Esophagus squamous epithelium (tissue), 5 donors: ENCODE data around the gene GALNT16. TPM values are rescaled to one million over a fixed set of nuclear protein-coding genes. Genes with fewer than 3 reads are reported as not detected.

Experiments used
- DNase-seq: peaks from one replicate; lab custom pipeline; 2025; lab: John Stamatoyannopoulos, UW
- H3K27ac ChIP-seq, 4 donors: fragments of 200-600 bp; sonication (generic); one replicate each; pipeline ENCODE4 v1.5.1; 2016 to 2019; ENCODE audit warnings: mild to moderate bottlenecking in 1 of 4
- H3K27me3 ChIP-seq, 4 donors: fragments of 200-600 bp; sonication (generic); 1 replicate in 3 of 4; 2 replicates in 1 of 4; pipeline versions ENCODE4 v1.5.1 to v1.6.0; 2017 to 2021; ENCODE audit warnings: antibody characterized with exemption in 1 of 4
- H3K36me3 ChIP-seq, 3 donors: fragments of 200-600 bp; sonication (generic); one replicate each; pipeline ENCODE4 v1.5.1; 2016 to 2019
- H3K4me1 ChIP-seq, 3 donors: fragments of 200-600 bp; sonication (generic); one replicate each; pipeline ENCODE4 v1.5.1; 2017 to 2019
- H3K4me3 ChIP-seq, 4 donors: fragments of 200-600 bp; sonication (generic); 1 replicate in 3 of 4; 2 replicates in 1 of 4; pipeline ENCODE4 v1.5.1; 2016 to 2019; ENCODE audit warnings: mild to moderate bottlenecking in 2 of 4, moderate library complexity in 1 of 4
- H3K9me3 ChIP-seq, 3 donors: fragments of 200-600 bp; sonication (generic); one replicate each; pipeline ENCODE4 v1.5.1; 2016 to 2019
- CTCF ChIP-seq, 6 experiments: fragments of 450-650 bp in 4 of 6; fragments of 200-600 bp in 2 of 6; sonication (generic) in 2 of 6; IDR thresholded peaks; one replicate each; pipeline ENCODE4 v1.5.1; 2016 to 2019; ENCODE audit warnings: antibody characterized with exemption in 6 of 6, mild to moderate bottlenecking in 4 of 6, moderate library complexity in 4 of 6
- POLR2A ChIP-seq, 4 donors: fragments of 450-650 bp; IDR thresholded peaks; one replicate each; pipeline ENCODE4 v1.6.1; 2017; ENCODE audit warnings: antibody characterized with exemption in 4 of 4, mild to moderate bottlenecking in 4 of 4, moderate library complexity in 3 of 4
- WGBS, 2 donors: methylation state at CpG; one replicate each; pipeline ENCODE4 v1.1.5; 2018; 5-methylcytosine and 5-hydroxymethylcytosine counted together
- intact Hi-C: fragments of 100-400 bp; cut with DNase I; formaldehyde crosslinking; loops from one replicate; pipeline ENCODE4 v1.15.0; 2022
- total RNA-seq, 4 donors: library from RNA; depleted of rRNA; stranded (reverse); fragments of >200 nt; gene quantifications; one replicate each; pipeline ENCODE4 v1.1.0, GENCODE V29; 2016
- donor health status: DM: yes; HTN: yes; CAD: no.

Gene GALNT16
- total RNA-seq, 4 donors from 2014 or later: 0.11 to 2.7 (median 1.3) TPM

GRCh38 chr14:69368381-69368780, 108.4 kb downstream of the GALNT16 start:
- Histone ChIP-seq H3K4me3 (no peak overlapping the region), H3K27me3 (peaks cover 0 to 6% (median 0%) of the 10 kb centered on the region in 4 donors), H3K9me3 (no peaks in the 10 kb centered on the region), H3K4me1 (no peaks in the 10 kb centered on the region), H3K36me3 (peaks cover 0 to 9% (median 0%) of the 10 kb centered on the region in 3 donors), H3K27ac (no peak overlapping the region)
- intact Hi-C loops: no loop called here
- 100% methylated on average over 1 of the region's 1 CpG for WGBS, 2 donors
- DNase-seq: no peak
- no peak for TF ChIP-seq CTCF (IDR thresholded peaks at IDR 0.05)
- TF ChIP-seq POLR2A (IDR thresholded peaks at IDR 0.05): no peak

- H3K36me3 ChIP-seq: peaks cover 0 to 11% (median 0%) of the 10 kb centered on the region in 3 donors
- H3K27ac ChIP-seq: no peak overlapping the region
- H3K27me3 ChIP-seq: peaks cover 0 to 3% (median 0%) of the 10 kb centered on the region in 4 donors
- no peaks in the 10 kb centered on the region for H3K4me1 ChIP-seq
- no peaks in the 10 kb centered on the region for H3K9me3 ChIP-seq
- WGBS, 2 donors: 63 to 90% methylated on average over 2 to 3 of the region's 5 CpGs
- no peak for DNase-seq
- no peak overlapping the region for H3K4me3 ChIP-seq
- intact Hi-C loops: no loop called here
- no peak for TF ChIP-seq POLR2A (IDR thresholded peaks at IDR 0.05)
- no peak for TF ChIP-seq CTCF (IDR thresholded peaks at IDR 0.05)
Measured at GRCh38 chr14:69370061-69370460, 110.1 kb downstream of the GALNT16 start.

GRCh38 chr14:69372146-69372545, 112.2 kb downstream of the GALNT16 start:
- no peaks in the 10 kb centered on the region for H3K4me1 ChIP-seq
- no peak overlapping the region for H3K27ac ChIP-seq
- TF ChIP-seq CTCF (IDR thresholded peaks at IDR 0.05): no peak
- no peak for TF ChIP-seq POLR2A (IDR thresholded peaks at IDR 0.05)
- no peak overlapping the region for H3K4me3 ChIP-seq
- DNase-seq: no peak
- intact Hi-C loops: no loop called here
- WGBS, 2 donors: 100% methylated on average over 3 of the region's 3 CpGs
- peaks cover 0 to 32% (median 0%) of the 10 kb centered on the region in 3 donors for H3K36me3 ChIP-seq
- H3K27me3 ChIP-seq: no peaks in the 10 kb centered on the region
- H3K9me3 ChIP-seq: peaks cover 0 to 3% (median 0%) of the 10 kb centered on the region in 3 donors

- Histone ChIP-seq H3K27ac (no peak overlapping the region), H3K27me3 (no peaks in the 10 kb centered on the region), H3K4me3 (no peak overlapping the region), H3K4me1 (no peaks in the 10 kb centered on the region), H3K9me3 (peaks cover 0 to 3% (median 0%) of the 10 kb centered on the region in 3 donors), H3K36me3 (peaks cover 0 to 40% (median 0%) of the 10 kb centered on the region in 3 donors)
- no peak for TF ChIP-seq POLR2A (IDR thresholded peaks at IDR 0.05)
- intact Hi-C loops: no loop called here
- DNase-seq: no peak
- WGBS, 2 donors: 0 to 95% methylated on average over 1 of the region's 1 CpG
Measured at GRCh38 chr14:69373104-69373503, 113.1 kb downstream of the GALNT16 start.

GRCh38 chr14:69374235-69374634, 114.3 kb downstream of the GALNT16 start:
- Histone ChIP-seq H3K4me1 (peaks cover 0 to 7% (median 0%) of the 10 kb centered on the region in 3 donors), H3K27ac (no peak overlapping the region), H3K36me3 (peaks cover 0 to 49% (median 0%) of the 10 kb centered on the region in 3 donors), H3K4me3 (no peak overlapping the region), H3K9me3 (peaks cover 0 to 3% (median 0%) of the 10 kb centered on the region in 3 donors), H3K27me3 (no peaks in the 10 kb centered on the region)
- DNase-seq: no peak
- TF ChIP-seq CTCF (IDR thresholded peaks at IDR 0.05) (no peak), POLR2A (IDR thresholded peaks at IDR 0.05) (no peak)
- intact Hi-C loops: no loop called here

- TF ChIP-seq POLR2A (IDR thresholded peaks at IDR 0.05) (no peak), CTCF (IDR thresholded peaks at IDR 0.05) (no peak)
- no peak for DNase-seq
- Histone ChIP-seq H3K27ac (no peak overlapping the region), H3K27me3 (no peaks in the 10 kb centered on the region), H3K4me3 (no peak overlapping the region), H3K4me1 (peaks cover 0 to 7% (median 0%) of the 10 kb centered on the region in 3 donors), H3K36me3 (peaks cover 0 to 59% (median 0%) of the 10 kb centered on the region in 3 donors), H3K9me3 (peaks cover 0 to 3% (median 0%) of the 10 kb centered on the region in 3 donors)
- intact Hi-C loops: no loop called here
- 79 to 94% methylated on average over 3 of the region's 3 CpGs for WGBS, 2 donors
Measured at GRCh38 chr14:69375182-69375581, 115.2 kb downstream of the GALNT16 start.
